BLaER1 treated with 17β-estradiol and CSF1 and Interleukin-3, amounts not matched to agents 10 nM and 100 nM (cell line): ENCODE results near the gene HS3ST5.

ENCODE experiments used
- H3K27ac ChIP-seq, 11 experiments: shearing (Covaris generic); formaldehyde crosslinking; 2 replicates each; pipeline ENCODE4 v1.8.1; 2022
- H3K27me3 ChIP-seq, 11 experiments: shearing (Covaris generic); formaldehyde crosslinking; 2 replicates each; pipeline ENCODE4 v1.8.1; 2022
- H3K36me3 ChIP-seq, 11 experiments: shearing (Covaris generic); formaldehyde crosslinking; 2 replicates each; pipeline ENCODE4 v1.8.1; 2022
- H3K4me1 ChIP-seq, 10 experiments: shearing (Covaris generic); formaldehyde crosslinking; 2 replicates each; pipeline ENCODE4 v1.8.1; 2022
- H3K4me2 ChIP-seq, 11 experiments: shearing (Covaris generic); formaldehyde crosslinking; 2 replicates each; pipeline ENCODE4 v1.8.1; 2022
- H3K4me3 ChIP-seq, 10 experiments: shearing (Covaris generic); formaldehyde crosslinking; 2 replicates each; pipeline ENCODE4 v1.8.1; 2022
- H3K9ac ChIP-seq, 11 experiments: shearing (Covaris generic); formaldehyde crosslinking; 2 replicates each; pipeline ENCODE4 v1.8.1; 2022
- H3K9me3 ChIP-seq, 11 experiments: shearing (Covaris generic); formaldehyde crosslinking; replicated peaks in 1 of 11; 2 replicates each; pipeline ENCODE4 v1.8.1; 2022
- H4K20me1 ChIP-seq, 11 experiments: shearing (Covaris generic); formaldehyde crosslinking; 2 replicates each; pipeline ENCODE4 v1.8.1; 2022
- Cebpa-rat ChIP-seq, 11 experiments: shearing (Covaris generic); IDR thresholded peaks; 2 replicates each; pipeline ENCODE4 v1.8.1; 2022

Gene HS3ST5

DNA sequence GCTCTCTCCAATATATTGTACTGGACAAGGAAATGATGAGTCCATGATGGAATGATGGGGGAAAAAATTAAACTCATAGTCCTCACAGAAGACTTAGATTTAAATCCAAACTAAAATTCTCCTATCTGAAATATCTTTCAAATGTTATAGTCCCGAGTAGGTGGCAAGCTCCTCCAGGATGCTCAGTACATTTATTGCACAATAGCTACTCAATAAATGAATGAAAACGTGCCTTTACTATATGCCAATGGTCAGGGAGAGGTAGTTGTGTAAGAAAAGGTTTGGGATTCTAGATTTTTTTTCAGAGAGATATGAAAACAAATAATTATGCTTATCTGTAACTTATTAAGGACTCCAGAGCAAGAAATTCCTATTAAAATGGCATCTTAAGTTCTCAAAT lies 32.8 kb downstream of the HS3ST5 start:
- no peaks in the 10 kb centered on the region for H3K4me1 ChIP-seq
- no peak overlapping the region for H3K9ac ChIP-seq
- H3K27me3 ChIP-seq, result no peaks in the 10 kb centered on the region
- H3K4me3 ChIP-seq, result no peak overlapping the region
- no peaks in the 10 kb centered on the region for H3K36me3 ChIP-seq
- TF ChIP-seq Cebpa-rat (IDR thresholded peaks at IDR 0.05), result no peak
- no peaks in the 10 kb centered on the region for H4K20me1 ChIP-seq
- no peak overlapping the region for H3K4me2 ChIP-seq
- no peak overlapping the region for H3K27ac ChIP-seq
- peaks cover 0 to 3% (median 0%) of the 10 kb centered on the region in 11 experiments; a peak in 1 of 22 replicates for H3K9me3 ChIP-seq

DNA sequence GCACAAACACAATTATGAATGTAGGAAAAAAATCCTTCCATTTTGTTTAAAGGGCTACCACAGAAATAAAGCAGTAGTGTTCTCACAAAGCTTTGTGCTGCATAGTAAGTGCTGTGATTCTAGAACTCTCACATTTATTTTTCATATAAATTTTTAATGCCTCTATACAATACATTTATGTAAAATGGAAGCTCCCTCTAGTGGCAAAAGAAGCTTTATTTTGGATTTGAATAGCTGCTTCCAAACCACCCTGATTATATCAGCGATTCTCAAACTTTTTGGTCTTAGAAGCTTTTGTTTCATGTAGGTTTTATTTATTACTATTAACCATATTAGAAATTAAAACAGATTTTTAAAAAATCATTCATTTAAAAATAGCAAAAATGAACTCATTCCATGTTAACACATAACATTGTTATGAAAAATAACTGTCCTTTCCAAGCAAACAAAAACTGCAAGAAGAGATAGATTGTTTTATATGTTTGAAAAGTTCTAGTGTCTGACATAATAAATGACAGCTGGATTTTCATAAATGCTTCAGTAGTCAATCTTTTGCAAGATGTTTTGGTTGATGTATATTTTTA lies 38.4 kb downstream of the HS3ST5 start:
- Histone ChIP-seq H4K20me1 (no peaks in the 10 kb centered on the region), H3K9ac (no peak overlapping the region)
- TF ChIP-seq Cebpa-rat (IDR thresholded peaks at IDR 0.05), result no peak

DNA sequence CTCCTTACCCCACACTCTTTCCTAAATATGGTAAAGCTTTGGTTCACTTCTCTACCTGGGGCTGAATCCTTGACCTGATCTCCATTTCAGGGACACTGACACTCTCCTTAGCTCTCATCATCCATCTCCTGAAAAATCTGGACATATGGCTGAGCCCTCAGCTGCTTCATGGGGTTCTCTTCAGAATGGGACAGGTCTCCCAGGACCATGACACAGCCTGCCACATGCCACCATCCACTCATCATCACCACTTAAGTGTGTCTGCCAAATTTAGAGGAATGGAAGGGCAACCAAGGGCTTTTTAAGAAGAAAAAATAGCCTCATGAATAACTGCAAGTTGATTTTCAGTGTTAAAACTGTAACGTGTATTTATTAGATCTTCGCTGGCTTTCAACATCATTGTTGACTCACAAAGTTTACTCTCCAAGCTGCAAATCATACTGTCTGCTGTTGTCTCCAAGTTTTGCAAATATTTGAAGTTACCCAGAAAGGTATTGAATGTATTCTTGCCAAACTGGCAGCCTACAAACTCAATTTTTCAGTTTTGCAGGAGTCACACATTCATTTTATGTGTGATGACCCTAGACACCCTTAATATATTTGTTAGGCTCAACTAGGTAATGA lies 41.1 kb downstream of the HS3ST5 start:
- TF ChIP-seq Cebpa-rat (IDR thresholded peaks at IDR 0.05), result no peak
- H3K9ac ChIP-seq, result no peak overlapping the region
- H3K36me3 ChIP-seq, result no peaks in the 10 kb centered on the region
- no peaks in the 10 kb centered on the region for H4K20me1 ChIP-seq
- no peak overlapping the region for H3K4me2 ChIP-seq
- H3K4me1 ChIP-seq, result no peaks in the 10 kb centered on the region
- peaks cover 0 to 12% (median 10%) of the 10 kb centered on the region in 11 experiments; a peak in 12 of 22 replicates for H3K9me3 ChIP-seq
- no peaks in the 10 kb centered on the region for H3K27me3 ChIP-seq
- no peak overlapping the region for H3K4me3 ChIP-seq
- no peak overlapping the region for H3K27ac ChIP-seq

More for the DNA sequence above, 38.4 kb downstream of the HS3ST5 start:
- H3K27ac ChIP-seq, result no peak overlapping the region
- H3K36me3 ChIP-seq, result no peaks in the 10 kb centered on the region
- no peak overlapping the region for H3K4me3 ChIP-seq
- no peaks in the 10 kb centered on the region for H3K27me3 ChIP-seq
- H3K4me2 ChIP-seq, result no peak overlapping the region
- peaks cover 0 to 6% (median 2%) of the 10 kb centered on the region in 11 experiments; a peak in 12 of 22 replicates for H3K9me3 ChIP-seq
- H3K4me1 ChIP-seq, result no peaks in the 10 kb centered on the region

DNA sequence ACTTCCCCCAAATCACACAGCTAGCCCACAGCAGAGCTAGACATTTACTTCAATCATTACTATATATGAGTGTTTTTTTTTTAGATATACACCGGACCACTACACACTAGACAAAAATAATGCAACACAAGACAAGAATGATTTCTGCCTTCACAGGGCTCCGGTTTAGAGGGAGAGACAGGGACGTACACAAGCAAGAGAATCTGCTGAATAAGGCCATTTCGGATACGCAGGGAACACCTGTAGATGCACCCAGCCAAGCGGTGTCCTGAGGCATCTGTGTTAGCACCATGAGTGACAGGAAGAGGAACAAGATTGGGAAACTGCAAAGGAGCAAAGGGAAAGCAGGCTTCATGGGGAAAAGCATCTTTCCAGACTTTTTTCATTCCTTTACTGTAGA lies 45.7 kb downstream of the HS3ST5 start:
- Histone ChIP-seq H3K36me3 (no peaks in the 10 kb centered on the region), H3K27me3 (no peaks in the 10 kb centered on the region), H3K9ac (no peak overlapping the region), H3K4me1 (no peaks in the 10 kb centered on the region), H4K20me1 (no peaks in the 10 kb centered on the region), H3K4me2 (no peak overlapping the region), H3K27ac (no peak overlapping the region), H3K4me3 (no peak overlapping the region), H3K9me3 (peaks cover 0 to 12% (median 9%) of the 10 kb centered on the region in 11 experiments; a peak in 12 of 22 replicates)
- no peak for TF ChIP-seq Cebpa-rat (IDR thresholded peaks at IDR 0.05)

DNA sequence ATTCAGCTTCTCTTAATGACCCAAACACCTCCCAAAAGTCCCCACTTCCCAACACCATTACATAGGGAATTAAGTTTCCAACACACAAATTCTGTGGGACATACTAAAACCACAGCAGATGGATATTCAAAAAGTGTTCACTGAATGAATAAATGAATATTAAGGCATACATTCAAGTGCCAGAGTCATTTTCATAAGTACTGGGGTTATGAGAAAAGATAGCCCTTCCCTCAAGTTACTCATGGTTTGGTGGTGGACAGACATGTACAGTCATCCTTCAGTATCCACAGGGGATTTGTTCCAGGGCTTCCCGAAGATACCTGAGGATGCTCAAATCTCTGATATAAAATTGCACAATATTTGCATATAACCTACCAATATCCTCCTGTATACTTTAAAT lies 50.4 kb downstream of the HS3ST5 start:
- TF ChIP-seq Cebpa-rat (IDR thresholded peaks at IDR 0.05), result no peak

DNA sequence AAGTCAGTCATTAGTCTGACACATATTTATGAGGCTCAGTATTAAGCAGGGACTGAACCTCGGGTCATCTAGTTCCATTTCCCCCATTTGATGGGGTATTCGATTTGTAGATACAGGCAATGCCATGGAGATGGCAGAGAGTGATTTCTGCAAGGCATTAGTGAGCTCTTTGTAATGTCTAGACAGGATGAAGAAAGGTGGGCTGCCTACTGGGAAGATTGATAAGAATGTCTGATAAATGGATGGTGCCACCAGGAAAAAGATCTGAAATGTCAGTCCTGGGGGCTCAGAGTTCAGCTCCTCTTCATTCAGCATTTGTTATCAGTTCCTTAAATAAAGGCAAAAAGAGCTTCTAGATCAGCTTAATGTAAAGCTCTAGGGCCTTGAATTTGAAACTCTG lies 51.4 kb downstream of the HS3ST5 start:
- no peak overlapping the region for H3K9ac ChIP-seq
- no peaks in the 10 kb centered on the region for H3K36me3 ChIP-seq
- H3K4me2 ChIP-seq, result no peak overlapping the region
- no peaks in the 10 kb centered on the region for H3K27me3 ChIP-seq
- no peak for TF ChIP-seq Cebpa-rat (IDR thresholded peaks at IDR 0.05)
- no peaks in the 10 kb centered on the region for H3K4me1 ChIP-seq
- H3K9me3 ChIP-seq, result no peaks in the 10 kb centered on the region
- H3K27ac ChIP-seq, result no peak overlapping the region
- H4K20me1 ChIP-seq, result no peaks in the 10 kb centered on the region
- no peak overlapping the region for H3K4me3 ChIP-seq

More for the DNA sequence above, 50.4 kb downstream of the HS3ST5 start:
- no peak overlapping the region for H3K9ac ChIP-seq
- no peaks in the 10 kb centered on the region for H3K4me1 ChIP-seq
- no peaks in the 10 kb centered on the region for H3K36me3 ChIP-seq
- no peak overlapping the region for H3K4me3 ChIP-seq
- no peak overlapping the region for H3K27ac ChIP-seq
- no peak overlapping the region for H3K4me2 ChIP-seq
- H4K20me1 ChIP-seq, result no peaks in the 10 kb centered on the region
- no peaks in the 10 kb centered on the region for H3K27me3 ChIP-seq
- no peaks in the 10 kb centered on the region for H3K9me3 ChIP-seq

DNA sequence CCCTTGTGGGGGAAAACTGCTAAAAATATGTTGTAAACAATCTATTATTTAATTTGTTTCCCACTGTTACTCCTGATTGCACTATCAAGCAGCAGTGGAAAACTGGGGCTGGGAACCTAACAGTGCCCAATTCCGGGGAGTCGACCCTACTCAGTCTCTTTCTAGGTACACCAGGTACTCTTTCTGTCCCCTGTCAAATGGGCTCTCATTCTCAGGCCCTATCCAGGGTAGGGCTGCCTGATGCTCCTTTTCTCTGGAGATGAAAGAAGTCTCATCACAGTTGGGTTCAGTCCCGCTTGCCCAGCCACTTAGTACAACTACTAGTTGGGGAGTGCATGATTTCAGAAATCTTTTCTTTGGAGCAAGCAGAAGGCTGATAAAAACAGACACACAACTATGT lies 52.0 kb downstream of the HS3ST5 start:
- Histone ChIP-seq H3K27ac (no peak overlapping the region), H3K9ac (no peak overlapping the region), H3K9me3 (no peaks in the 10 kb centered on the region), H4K20me1 (no peaks in the 10 kb centered on the region), H3K4me3 (no peak overlapping the region), H3K4me2 (no peak overlapping the region), H3K36me3 (no peaks in the 10 kb centered on the region), H3K4me1 (no peaks in the 10 kb centered on the region), H3K27me3 (no peaks in the 10 kb centered on the region)
- TF ChIP-seq Cebpa-rat (IDR thresholded peaks at IDR 0.05), result no peak

DNA sequence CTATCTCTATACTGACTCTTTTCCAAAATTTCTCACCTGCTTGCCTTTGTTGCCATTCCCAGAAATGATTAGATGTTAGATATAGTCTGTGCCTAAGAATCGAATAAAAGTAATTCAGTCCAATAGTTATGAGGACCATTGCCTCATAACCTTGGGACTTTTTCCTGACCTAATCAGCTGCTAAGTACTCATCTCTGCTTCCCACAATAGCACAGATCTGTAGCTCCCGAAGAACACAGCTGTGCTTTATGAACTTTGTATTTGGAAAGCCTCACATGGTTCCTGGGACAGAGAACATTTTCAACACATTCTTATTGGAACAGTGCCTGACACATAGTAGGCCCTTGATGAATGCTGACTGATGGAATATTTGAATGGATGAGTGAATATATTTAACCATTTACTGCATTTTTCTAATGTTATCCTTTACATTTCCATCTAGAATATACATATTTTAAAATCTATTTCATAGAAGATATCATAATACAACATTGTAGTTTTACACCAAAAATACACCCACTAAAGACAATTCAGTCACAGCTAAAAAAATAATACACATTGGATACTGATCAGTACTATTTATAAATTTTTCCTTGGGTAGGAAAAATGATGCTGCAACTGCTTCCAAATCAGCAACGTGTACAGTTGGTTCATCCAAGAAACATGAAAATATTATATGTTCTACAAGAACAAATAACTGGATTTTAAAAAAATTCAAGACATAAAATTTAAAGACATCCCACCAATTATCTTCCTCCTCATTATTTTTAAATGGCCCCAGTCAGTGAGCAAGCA lies 53.9 kb downstream of the HS3ST5 start:
- H3K27me3 ChIP-seq, result no peaks in the 10 kb centered on the region
- no peak overlapping the region for H3K4me3 ChIP-seq
- no peaks in the 10 kb centered on the region for H3K9me3 ChIP-seq
- H3K9ac ChIP-seq, result no peak overlapping the region
- no peak for TF ChIP-seq Cebpa-rat (IDR thresholded peaks at IDR 0.05)
- no peaks in the 10 kb centered on the region for H3K4me1 ChIP-seq
- H3K36me3 ChIP-seq, result no peaks in the 10 kb centered on the region
- no peak overlapping the region for H3K27ac ChIP-seq
- H4K20me1 ChIP-seq, result no peaks in the 10 kb centered on the region
- no peak overlapping the region for H3K4me2 ChIP-seq

DNA sequence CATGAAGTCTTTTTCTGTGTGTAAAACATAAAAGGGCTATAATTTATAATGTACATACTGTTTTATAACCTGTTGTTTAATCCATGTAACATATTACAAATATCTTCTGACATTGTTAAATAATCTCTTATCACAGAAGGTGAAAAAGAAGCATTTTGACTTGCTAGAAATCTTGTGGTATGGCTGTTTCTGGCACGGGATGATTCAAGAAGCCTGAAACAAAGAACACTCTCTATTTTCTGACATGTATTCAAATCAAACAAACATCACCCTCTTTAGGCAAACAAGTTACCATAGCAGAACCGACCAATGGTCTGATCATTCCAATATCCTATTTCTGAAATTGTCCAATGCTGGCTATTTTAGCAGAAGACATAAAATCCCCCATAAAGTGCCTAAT lies 55.4 kb downstream of the HS3ST5 start:
- H3K9ac ChIP-seq, result no peak overlapping the region
- no peak for TF ChIP-seq Cebpa-rat (IDR thresholded peaks at IDR 0.05)
- no peak overlapping the region for H3K4me2 ChIP-seq
- H3K27me3 ChIP-seq, result no peaks in the 10 kb centered on the region
- no peaks in the 10 kb centered on the region for H3K9me3 ChIP-seq
- no peaks in the 10 kb centered on the region for H3K4me1 ChIP-seq
- no peaks in the 10 kb centered on the region for H4K20me1 ChIP-seq
- H3K36me3 ChIP-seq, result no peaks in the 10 kb centered on the region
- no peak overlapping the region for H3K4me3 ChIP-seq
- no peak overlapping the region for H3K27ac ChIP-seq
